SK-N-SH (cell line): ENCODE data around the gene SLC2A8. TPM values are rescaled to one million over a fixed set of nuclear protein-coding genes. Genes with fewer than 3 reads are reported as not detected.

Experiments used
- CTCF ChIA-PET: fragments of 300-600, 350-600 bp; formaldehyde crosslinking; extraction: SDS; loops from one replicate; lab custom pipeline; 2021; lab: Yijun Ruan, JAX
- POLR2A ChIA-PET: fragments of 350-600 bp; sonication (Branson Sonifier 250); formaldehyde crosslinking; extraction: SDS; loops from one replicate; lab custom pipeline; 2020; ENCODE audit warnings: antibody characterized with exemption, inconsistent platforms; lab: Yijun Ruan, JAX
- DNase-seq: peaks from one replicate; pipeline ENCODE4 v3.0.0; 2012
- H2AFZ ChIP-seq: fragments of 200-600 bp; sonication (generic); 2 replicates; pipeline ENCODE4 v1.8.1; 2016; ENCODE audit warnings: antibody characterized with exemption, mild to moderate bottlenecking, low read depth
- H3F3A ChIP-seq: fragments of 200-600 bp; sonication (generic); replicated peaks from 2 replicates; pipeline ENCODE3; 2016; ENCODE audit warnings: antibody characterized with exemption, mild to moderate bottlenecking; ENCODE audit not compliant: insufficient read depth
- H3K27ac ChIP-seq, 2 experiments: fragments of 200-500 bp in 1 of 2; fragments of 200-600 bp in 1 of 2; sonication (Bioruptor generic) in 1 of 2; sonication (generic), shearing (Covaris generic) in 1 of 2; 2 replicates each; pipeline versions ENCODE4 v1.5.1 to v1.6.1; 2014 to 2016; ENCODE audit warnings: low read depth in 2 of 2, inconsistent platforms in 1 of 2, low read length in 1 of 2, mild to moderate bottlenecking in 1 of 2, mixed read lengths in 1 of 2
- H3K27me3 ChIP-seq: fragments of 200-600 bp; sonication (generic), shearing (Covaris generic); 2 replicates; pipeline ENCODE4 v1.6.1; 2016; ENCODE audit warnings: mixed run types; ENCODE audit not compliant: insufficient read depth
- H3K36me3 ChIP-seq, 2 experiments: fragments of 200-500 bp in 1 of 2; fragments of 200-600 bp in 1 of 2; sonication (Bioruptor generic) in 1 of 2; sonication (generic) in 1 of 2; replicated peaks in 1 of 2; 2 replicates each; pipeline versions ENCODE3 to v1.5.1; 2014 to 2016; ENCODE audit warnings: low read length in 1 of 2, mild to moderate bottlenecking in 1 of 2; ENCODE audit not compliant: insufficient read depth in 2 of 2, control insufficient read depth in 1 of 2
- H3K4me1 ChIP-seq, 2 experiments: fragments of 200-500 bp in 1 of 2; fragments of 200-600 bp in 1 of 2; sonication (Bioruptor generic) in 1 of 2; sonication (generic), shearing (Covaris generic) in 1 of 2; 2 replicates each; pipeline versions ENCODE4 v1.5.1 to v1.6.1; 2014 to 2016; ENCODE audit warnings: low read depth in 1 of 2, low read length in 1 of 2, mixed run types in 1 of 2; ENCODE audit not compliant: insufficient read depth in 2 of 2, control insufficient read depth in 1 of 2
- H3K4me2 ChIP-seq: fragments of 200-600 bp; sonication (generic), shearing (Covaris generic); 2 replicates; pipeline ENCODE4 v1.6.1; 2017; ENCODE audit warnings: mixed run types
- H3K4me3 ChIP-seq, 2 experiments: fragments of 200-500 bp in 1 of 2; fragments of 200-600 bp in 1 of 2; sonication (Bioruptor generic) in 1 of 2; sonication (generic), shearing (Covaris generic) in 1 of 2; 2 replicates each; pipeline versions ENCODE4 v1.5.1 to v1.8.1; 2014 to 2016; ENCODE audit warnings: low read depth in 2 of 2, inconsistent platforms in 1 of 2, low read length in 1 of 2, mild to moderate bottlenecking in 1 of 2, mixed read lengths in 1 of 2, moderate library complexity in 1 of 2
- H3K79me2 ChIP-seq: fragments of 200-600 bp; sonication (generic); 2 replicates; pipeline ENCODE4 v1.8.1; 2017; ENCODE audit warnings: mild to moderate bottlenecking; ENCODE audit not compliant: insufficient read depth
- H3K9ac ChIP-seq: fragments of 200-600 bp; sonication (generic); 2 replicates; pipeline ENCODE4 v1.6.1; 2017; ENCODE audit warnings: mixed run types
- H3K9me2 ChIP-seq: fragments of 200-600 bp; sonication (generic); 2 replicates; pipeline ENCODE4 v1.6.1; 2017; ENCODE audit warnings: mixed run types
- H3K9me3 ChIP-seq: fragments of 200-600 bp; sonication (generic); 2 replicates; pipeline ENCODE4 v1.6.1; 2017; ENCODE audit warnings: mixed run types, mild to moderate bottlenecking, moderate library complexity
- H4K20me1 ChIP-seq: fragments of 200-600 bp; sonication (generic); 2 replicates; pipeline ENCODE4 v1.6.1; 2017; ENCODE audit warnings: mild to moderate bottlenecking, mixed run types; ENCODE audit not compliant: insufficient read depth
- CTCF ChIP-seq: fragments of 200-600 bp; sonication (generic); IDR thresholded peaks from 2 replicates; pipeline ENCODE4 v1.6.1; 2017; ENCODE audit warnings: antibody characterized with exemption, mild to moderate bottlenecking, moderate library complexity
- GABPA ChIP-seq: IDR thresholded peaks from 2 replicates; pipeline ENCODE4 v1.4.0; 2012; ENCODE audit warnings: low read depth, mild to moderate bottlenecking
- GATA2 ChIP-seq: sonication (generic); formaldehyde crosslinking; IDR thresholded peaks from 2 replicates; pipeline ENCODE4 v1.5.0; 2020; ENCODE audit warnings: mild to moderate bottlenecking, missing genetic modification reagents
- MEF2A ChIP-seq: IDR thresholded peaks from 2 replicates; pipeline ENCODE4 v1.4.0; 2012; ENCODE audit warnings: low read depth, borderline replicate concordance
- MXI1 ChIP-seq: IDR thresholded peaks from 2 replicates; pipeline ENCODE4 v1.6.1; 2012; ENCODE audit warnings: mild to moderate bottlenecking, low read depth, low read length, improper control_type of control experiment
- NFIC ChIP-seq: IDR thresholded peaks from 2 replicates; pipeline ENCODE4 v1.4.0; 2012; ENCODE audit warnings: borderline replicate concordance
- NRF1 ChIP-seq: IDR thresholded peaks from 2 replicates; pipeline ENCODE4 v1.6.1; 2012; ENCODE audit warnings: low read depth, mild to moderate bottlenecking, low read length
- RCOR1 ChIP-seq: fragments of 150-350 bp; IDR thresholded peaks from 2 replicates; pipeline ENCODE4 v1.6.1; 2017; ENCODE audit warnings: antibody characterized with exemption, low read length
- TCF12 ChIP-seq: IDR thresholded peaks from 2 replicates; pipeline ENCODE4 v1.4.0; 2012
- WGBS: methylation state at CpG from one replicate; pipeline ENCODE4 v1.1.6; 2017; ENCODE audit warnings: low lambda C conversion rate; 5-methylcytosine and 5-hydroxymethylcytosine counted together
- polyA plus RNA-seq, 3 experiments: library from polyadenylated mRNA; depleted of rRNA; stranded (reverse); fragments of >200 nt; gene quantifications; 2 replicates each; pipeline ENCODE4 v1.2.3, GENCODE V29; 2012

The SLC2A8 gene
- polyA plus RNA-seq, 1 of the 3 experiments (the other 2 are of a cell fraction) = 15.1 TPM

GRCh38 chr9:127452691-127453090 is 55.7 kb downstream of the SLC2A8 start:
- H3K4me1 ChIP-seq = peaks cover 5 to 40% of the 10 kb centered on the region in 2 experiments; a peak in 3 of 4 replicates
- DNase-seq = peak; percentile 68
- peak overlapping the region; percentile 77 to 95; a peak in 3 of 4 replicates for H3K27ac ChIP-seq
- CTCF ChIA-PET = interaction anchor here (1.0 kb wide), 2 partner anchors 9 to 52 kb away, joined by 3 read pairs; no protein-coding TSS in a partner anchor
- H3K79me2 ChIP-seq = peaks cover 56% of the 10 kb centered on the region
- 57% methylated on average over 4 of the region's 4 CpGs for WGBS
- peak; percentile 38 for TF ChIP-seq NFIC
- TF ChIP-seq MXI1 = peak; percentile 50; the same call in 1 of the 2 replicates
- peak; percentile 33; the same call in 1 of the 2 replicates for TF ChIP-seq TCF12
- TF ChIP-seq GATA2 (CRISPR knock-in tag) = no peak
- peak; percentile 46; the same call in 1 of the 2 replicates for TF ChIP-seq RCOR1
- TF ChIP-seq GABPA = no peak
- TF ChIP-seq NRF1 = no peak
- no peaks in the 10 kb centered on the region for H3K9me3 ChIP-seq
- peak overlapping the region; percentile 95 for H3K4me2 ChIP-seq
- peaks cover 33% of the 10 kb centered on the region for H4K20me1 ChIP-seq
- H3K4me3 ChIP-seq = peak overlapping the region; percentile 92 to 99
- peaks cover 37% of the 10 kb centered on the region for H3F3A ChIP-seq
- H3K9me2 ChIP-seq = no peaks in the 10 kb centered on the region
- POLR2A ChIA-PET = interaction anchor here (1.8 to 3.2 kb wide), 2 partner anchors 11 to 56 kb away, joined by 6 to 12 read pairs; partner anchors contain the start of gene SLC2A8
- H3K27me3 ChIP-seq = no peaks in the 10 kb centered on the region
- peaks cover 19 to 52% of the 10 kb centered on the region in 2 experiments for H3K36me3 ChIP-seq
- H2AFZ ChIP-seq = peak overlapping the region; percentile 90; the same call in 1 of the 2 replicates
- peak overlapping the region; percentile 95; the same call in 1 of the 2 replicates for H3K9ac ChIP-seq

- no peak overlapping the region for H3K27ac ChIP-seq
- DNase-seq = no peak
- no peak for TF ChIP-seq MEF2A
- TF ChIP-seq CTCF = peak; percentile 30; the same call in 1 of the 2 replicates
- H3F3A ChIP-seq = peaks cover 9% of the 10 kb centered on the region
- ChIA-PET POLR2A (no interaction called here), CTCF (interaction anchor here (1.0 to 2.6 kb wide), 3 partner anchors 48 to 518 kb away, joined by 3 to 11 read pairs (median 5); partner anchors contain the start of gene TOR2A)
- no peaks in the 10 kb centered on the region for H3K9me3 ChIP-seq
- no peaks in the 10 kb centered on the region for H3K27me3 ChIP-seq
- no peak overlapping the region for H3K9ac ChIP-seq
- H3K9me2 ChIP-seq = no peaks in the 10 kb centered on the region
- H4K20me1 ChIP-seq = peaks cover 5% of the 10 kb centered on the region
- peaks cover 12 to 30% of the 10 kb centered on the region in 2 experiments for H3K36me3 ChIP-seq
- WGBS = 83% methylated on average over 6 of the region's 6 CpGs
- no peak overlapping the region for H2AFZ ChIP-seq
- no peak overlapping the region for H3K4me3 ChIP-seq
- H3K79me2 ChIP-seq = peaks cover 29% of the 10 kb centered on the region
- peaks cover 0 to 15% of the 10 kb centered on the region in 2 experiments; a peak in 1 of 4 replicates for H3K4me1 ChIP-seq
- H3K4me2 ChIP-seq = no peak overlapping the region
Observed at GRCh38 chr9:127455324-127455992, 58.5 kb downstream of the SLC2A8 start.
